HCT116 (cell line): ENCODE data around the gene PLEKHN1. TPM values are rescaled to one million over a fixed set of nuclear protein-coding genes. Genes with fewer than 3 reads are reported as not detected.
A peak's percentile ranks its signal among the peaks of the same experiment; 100 is the strongest.

Source experiments
- ATAC-seq: fragments of 200-7000 bp; cut with Tn5 transposase; 2 replicates; pipeline ENCODE4 v1.9.1; 2020; ENCODE audit warnings: mild to moderate bottlenecking, moderate library complexity
- BruUV-seq: library from RNA; stranded (reverse); fragments of 400-500 nt; replicated peaks from 2 replicates; lab custom pipeline; 2021; lab: Mats Ljungman, UMichigan
- CTCF ChIA-PET: fragments of 300-600 bp; sonication (Branson Sonifier 250); formaldehyde crosslinking; loops from one replicate; lab custom pipeline; 2021; ENCODE audit warnings: antibody characterized with exemption; lab: Charles Lee
- POLR2A ChIA-PET: fragments of 300-600, 350-600 bp; sonication (Branson Sonifier 250); formaldehyde crosslinking; loops from one replicate; lab custom pipeline; 2021; ENCODE audit warnings: antibody characterized with exemption; lab: Charles Lee
- RAD21 ChIA-PET, 2 experiments: fragments of 300-600 bp; sonication (Branson Sonifier 250); formaldehyde crosslinking; loops; one replicate each; lab custom pipeline; 2023; ENCODE audit warnings: low total read pairs in 2 of 2; ENCODE audit not compliant: uncharacterized antibody in 2 of 2, unreplicated experiment in 2 of 2, low non-redundant PET in 1 of 2; lab: Charles Lee
- DNase-seq: peaks from one replicate; pipeline ENCODE4 v3.0.0-alpha.2; 2010; ENCODE audit warnings: low read depth, low spot score
- H2AFZ ChIP-seq: fragments of 200-600 bp; shearing (Covaris generic), sonication (generic); 2 replicates; pipeline ENCODE4 v1.6.1; 2017; ENCODE audit warnings: low read depth, mixed run types, mixed read lengths, antibody characterized with exemption, low read length; ENCODE audit not compliant: poor library complexity, severe bottlenecking
- H3K27ac ChIP-seq: 2 replicates; pipeline ENCODE4 v1.5.1; 2012; ENCODE audit warnings: low read depth, low read length
- H3K27me3 ChIP-seq: fragments of 200-600 bp; sonication (generic); 2 replicates; pipeline ENCODE4 v1.6.1; 2016; ENCODE audit warnings: mixed run types, low read length, mixed read lengths; ENCODE audit not compliant: insufficient read depth
- H3K36me3 ChIP-seq, 2 experiments: fragments of 200-500 bp in 1 of 2; fragments of 200-600 bp in 1 of 2; sonication (Bioruptor generic) in 1 of 2; sonication (generic) in 1 of 2; 2 replicates each; pipeline versions ENCODE4 v1.5.1 to v1.6.1; 2014 to 2016; ENCODE audit warnings: low read length in 2 of 2, inconsistent platforms in 1 of 2, mixed read lengths in 1 of 2, mixed run types in 1 of 2; ENCODE audit not compliant: insufficient read depth in 2 of 2, control insufficient read depth in 1 of 2
- H3K4me1 ChIP-seq, 2 experiments: fragments of 200-600 bp in 1 of 2; sonication (generic) in 1 of 2; 2 replicates each; pipeline versions ENCODE4 v1.5.1 to v1.6.1; 2012 to 2017; ENCODE audit warnings: low read length in 2 of 2, inconsistent platforms in 1 of 2, mild to moderate bottlenecking in 1 of 2, mixed read lengths in 1 of 2, mixed run types in 1 of 2, moderate library complexity in 1 of 2; ENCODE audit not compliant: insufficient read depth in 2 of 2, control insufficient read depth in 1 of 2
- H3K4me2 ChIP-seq: fragments of 200-600 bp; sonication (generic); 2 replicates; pipeline ENCODE4 v1.6.1; 2017; ENCODE audit warnings: mixed run types, low read length, mixed read lengths
- H3K4me3 ChIP-seq, 2 experiments: fragments of 200-600 bp in 1 of 2; sonication (generic) in 1 of 2; replicated peaks in 1 of 2; 2 replicates each; pipeline ENCODE4 v1.5.1; 2011 to 2016; ENCODE audit warnings: low read length in 2 of 2, control low read depth in 1 of 2, low read depth in 1 of 2, mild to moderate bottlenecking in 1 of 2, mixed read lengths in 1 of 2, mixed run types in 1 of 2
- H3K79me2 ChIP-seq: fragments of 200-600 bp; sonication (generic); 2 replicates; pipeline ENCODE4 v1.6.1; 2017; ENCODE audit warnings: mild to moderate bottlenecking, mixed run types, low read length, moderate library complexity, mixed read lengths; ENCODE audit not compliant: insufficient read depth
- H3K9ac ChIP-seq: fragments of 200-600 bp; sonication (generic); 2 replicates; pipeline ENCODE4 v1.6.1; 2016; ENCODE audit warnings: low read length, mixed read lengths
- H3K9me2 ChIP-seq: fragments of 200-600 bp; sonication (generic), shearing (Covaris generic); 2 replicates; pipeline ENCODE4 v1.6.1; 2017; ENCODE audit warnings: mixed run types, mild to moderate bottlenecking, moderate library complexity; ENCODE audit not compliant: insufficient read depth
- H3K9me3 ChIP-seq, 2 experiments: fragments of 200-500 bp in 1 of 2; fragments of 200-600 bp in 1 of 2; sonication (Bioruptor generic) in 1 of 2; sonication (generic) in 1 of 2; 2 replicates each; pipeline ENCODE4 v1.6.1; 2014 to 2017; ENCODE audit warnings: low read length in 2 of 2, mixed read lengths in 2 of 2, inconsistent platforms in 1 of 2, low read depth in 1 of 2, mild to moderate bottlenecking in 1 of 2, mixed run types in 1 of 2, moderate library complexity in 1 of 2; ENCODE audit not compliant: control insufficient read depth in 1 of 2, insufficient read depth in 1 of 2
- H4K20me1 ChIP-seq: fragments of 200-600 bp; sonication (generic), shearing (Covaris generic); 2 replicates; pipeline ENCODE4 v1.6.1; 2017; ENCODE audit warnings: mixed run types, mild to moderate bottlenecking, moderate library complexity; ENCODE audit not compliant: insufficient read depth
- ATF3 ChIP-seq: IDR thresholded peaks from 2 replicates; pipeline ENCODE4 v1.6.1; 2012
- EZH2 ChIP-seq: fragments of 200-600 bp; sonication (generic); IDR thresholded peaks from 2 replicates; pipeline ENCODE4 v1.6.1; 2017; ENCODE audit warnings: antibody characterized with exemption, mixed run types
- FOSL1 ChIP-seq: IDR thresholded peaks from 2 replicates; pipeline ENCODE4 v1.6.1; 2012; ENCODE audit warnings: low read depth
- JUND ChIP-seq: IDR thresholded peaks from 2 replicates; pipeline ENCODE4 v1.6.1; 2012
- POLR2AphosphoS5 ChIP-seq: IDR thresholded peaks from 2 replicates; pipeline ENCODE4 v1.6.1; 2011; ENCODE audit warnings: mild to moderate bottlenecking, low read depth, low read length, moderate library complexity
- RAD21 ChIP-seq: IDR thresholded peaks from 2 replicates; pipeline ENCODE4 v1.6.1; 2012; ENCODE audit warnings: low read depth, mild to moderate bottlenecking
- ZBTB33 ChIP-seq: IDR thresholded peaks from 2 replicates; pipeline ENCODE4 v1.6.1; 2011; ENCODE audit warnings: mild to moderate bottlenecking, low read length, moderate library complexity; ENCODE audit not compliant: insufficient replicate concordance; ENCODE audit errors: extremely low read depth
- ZFX ChIP-seq: fragments of 450-650 bp; IDR thresholded peaks from 2 replicates; pipeline ENCODE4 v1.6.1; 2017
- intact Hi-C: fragments of 100-400 bp; cut with micrococcal nuclease; formaldehyde crosslinking; loops from 2 replicates; pipeline ENCODE4 v1.10.0; 2022
- total RNA-seq: library from RNA; stranded (reverse); gene quantifications from one replicate; pipeline ENCODE4 v1.2.1, GENCODE V29; 2021; ENCODE audit not compliant: unreplicated experiment

The PLEKHN1 gene
- total RNA-seq, 1 experiment from 2014 or later: 11.6 TPM

- BruUV-seq: no TSS peak
- Histone ChIP-seq H3K27me3 (no peaks in the 10 kb centered on the region), H2AFZ (no peak overlapping the region), H3K9ac (peak overlapping the region; percentile 82), H4K20me1 (no peaks in the 10 kb centered on the region), H3K4me2 (peak overlapping the region; percentile 93), H3K9me3 (no peaks in the 10 kb centered on the region), H3K79me2 (peaks cover 4% of the 10 kb centered on the region; the same call in 1 of the 2 replicates), H3K36me3 (no peaks in the 10 kb centered on the region), H3K9me2 (no peaks in the 10 kb centered on the region), H3K27ac (peak overlapping the region; percentile 60), H3K4me1 (peaks cover 35 to 70% of the 10 kb centered on the region in 2 experiments), H3K4me3 (peak overlapping the region in 1 of 2 experiments; percentile 56; a peak in 1 of 4 replicates)
- ChIA-PET POLR2A (no interaction called here), CTCF (interaction anchor here (4.0 kb wide), 1 partner anchor 9 kb away, joined by 26 read pairs; the partner anchor contains the start of gene ISG15), RAD21 (no interaction called here)
- intact Hi-C loops: loop anchor here (5.0 kb wide), 1 partner anchor 62 kb away; no protein-coding TSS in a partner anchor
- TF ChIP-seq FOSL1 (no peak), POLR2AphosphoS5 (0 out of 2 replicates have a peak, but pooled peaks have one; percentile 7)
- ATAC-seq (no peak), DNase-seq (no peak)
These were observed 38.8 kb downstream of the PLEKHN1 start for GRCh38 chr1:1004780-1005697.

GRCh38 chr1:1005774-1006304 is 39.6 kb downstream of the PLEKHN1 start:
- H3K4me3 ChIP-seq: peak overlapping the region; percentile 29 to 56
- DNase-seq: no peak
- H3K79me2 ChIP-seq: peaks cover 4% of the 10 kb centered on the region; the same call in 1 of the 2 replicates
- POLR2A ChIA-PET: interaction anchor here (0.5 to 1.5 kb wide), 3 partner anchors 53 to 157 kb away, joined by 3 to 4 read pairs (median 4); no protein-coding TSS in a partner anchor
- H4K20me1 ChIP-seq: no peaks in the 10 kb centered on the region
- BruUV-seq: TSS peak; percentile 72
- peak; percentile 1 for ATAC-seq
- H3K9me2 ChIP-seq: no peaks in the 10 kb centered on the region
- TF ChIP-seq ATF3 (no peak), JUND (no peak), RAD21 (no peak), ZBTB33 (no peak), ZFX (no peak), FOSL1 (no peak), EZH2 (no peak)
- peak overlapping the region; percentile 82 for H3K9ac ChIP-seq
- RAD21 ChIA-PET: no interaction called here
- peak overlapping the region; percentile 60 for H3K27ac ChIP-seq
- H3K9me3 ChIP-seq: no peaks in the 10 kb centered on the region
- no peak overlapping the region for H2AFZ ChIP-seq
- H3K27me3 ChIP-seq: no peaks in the 10 kb centered on the region
- H3K4me2 ChIP-seq: peak overlapping the region; percentile 93
- peaks cover 35 to 62% of the 10 kb centered on the region in 2 experiments for H3K4me1 ChIP-seq
- CTCF ChIA-PET: interaction anchor here (1.0 kb wide), 1 partner anchor 10 kb away, joined by 4 read pairs; no protein-coding TSS in a partner anchor
- intact Hi-C loops: no loop called here
- H3K36me3 ChIP-seq: no peaks in the 10 kb centered on the region
